Measurements from ENCODE around the gene FGD6.

FGD6 gene

DNA sequence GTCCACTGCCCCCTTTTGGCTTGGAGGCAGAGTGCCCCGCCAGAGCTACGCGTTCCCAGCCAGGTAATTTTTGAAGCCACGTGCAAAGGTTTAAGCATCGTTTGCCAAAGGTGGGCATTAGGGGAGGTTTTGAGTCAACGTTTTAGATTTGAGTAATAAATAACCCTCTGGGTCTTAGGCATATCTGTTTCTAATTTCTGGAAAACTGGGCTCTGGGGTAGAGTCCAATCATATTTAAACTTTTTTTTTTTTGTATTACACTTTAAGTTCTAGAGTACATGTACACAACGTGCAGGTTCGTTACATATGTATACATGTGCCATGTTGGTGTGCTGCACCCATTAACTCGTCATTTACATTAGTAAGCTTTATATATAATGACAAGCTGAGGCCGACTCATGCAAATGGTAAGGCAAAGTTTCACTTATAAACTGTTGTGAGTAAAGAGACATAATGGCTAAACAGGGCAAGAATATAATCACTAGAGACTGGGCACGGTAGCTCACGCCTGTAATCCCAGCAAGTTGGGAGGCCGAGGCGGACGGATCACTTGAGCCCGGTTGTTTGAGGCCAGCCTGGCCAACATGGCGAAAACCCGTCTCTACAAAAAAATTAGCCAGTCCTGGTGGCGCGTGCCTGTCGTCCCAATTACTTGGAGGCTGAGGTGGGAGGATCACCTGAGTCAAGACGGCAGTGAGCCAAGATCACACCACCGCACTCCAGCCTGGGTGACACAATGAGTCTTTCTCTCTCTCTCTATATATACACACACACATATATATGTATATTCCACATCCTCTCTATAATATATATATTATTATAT is 143.4 kb downstream of the FGD6 start:
- H3K27me3 ChIP-seq = no peaks in the 10 kb centered on the region
- peak overlapping the region in 7 of 11 experiments; percentile 88 to 94 (median 90); a peak in 7 of 22 replicates for H3K27ac ChIP-seq
- H3K36me3 ChIP-seq = peaks cover 0 to 28% (median 10%) of the 10 kb centered on the region in 11 experiments; a peak in 12 of 22 replicates
- no peak for TF ChIP-seq Cebpa-rat (IDR thresholded peaks at IDR 0.05)
- peaks cover 5 to 33% (median 18%) of the 10 kb centered on the region in 11 experiments; a peak in 16 of 22 replicates for H4K20me1 ChIP-seq
- no peaks in the 10 kb centered on the region for H3K9me3 ChIP-seq (replicated peaks in 1 of 11)
- peaks cover 7 to 18% (median 9%) of the 10 kb centered on the region in 10 experiments; a peak in 17 of 20 replicates for H3K4me1 ChIP-seq
- peak overlapping the region in 6 of 11 experiments; percentile 9 to 85 (median 77); a peak in 9 of 22 replicates for H3K4me2 ChIP-seq
- H3K9ac ChIP-seq = peak overlapping the region; percentile 83 to 93 (median 90); a peak in 18 of 22 replicates
- peak overlapping the region; percentile 86 to 97 (median 91); a peak in 19 of 20 replicates for H3K4me3 ChIP-seq

DNA sequence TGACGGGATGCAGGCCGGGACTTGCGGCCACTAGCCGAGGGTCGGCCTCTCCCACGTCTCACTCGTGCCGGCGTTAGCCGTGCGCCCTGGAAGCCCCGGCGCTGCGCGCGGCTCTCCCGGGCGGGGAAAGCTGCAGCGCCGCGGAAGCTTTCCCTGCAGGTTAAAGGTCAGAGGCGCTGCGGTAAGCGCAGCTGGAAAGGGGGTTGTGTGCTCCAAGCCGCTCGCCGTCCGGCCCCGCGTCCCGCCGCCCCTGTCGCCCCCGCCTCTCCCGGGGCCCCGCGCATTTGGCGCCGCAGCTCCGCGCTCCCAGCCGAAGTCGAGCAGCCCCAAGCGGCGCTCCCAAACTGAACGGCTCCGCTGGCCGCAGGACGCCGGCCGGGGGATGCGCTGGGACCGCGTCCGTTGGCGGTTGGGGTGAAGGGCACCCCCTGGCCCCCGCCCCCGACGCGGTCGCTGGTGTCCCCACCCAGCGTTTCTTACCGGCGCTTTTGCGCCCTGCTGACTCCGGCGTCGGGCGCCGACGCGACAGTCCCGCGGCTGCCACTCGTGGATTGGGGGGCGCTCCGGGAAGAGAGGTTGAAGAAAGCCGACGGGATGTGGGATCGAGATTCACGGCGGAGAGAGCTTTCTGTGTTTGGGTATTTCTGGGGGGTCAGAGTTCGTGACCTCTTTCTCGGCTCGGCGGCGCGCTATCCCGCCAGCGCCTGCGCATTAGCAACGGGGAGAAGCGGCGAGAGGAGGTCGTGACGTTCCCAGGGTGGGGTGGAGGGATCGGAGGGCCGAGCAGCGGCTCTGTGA is 144.2 kb downstream of the FGD6 start, which contains the start of gene NR2C1:
TSS of gene NR2C1 (minus strand) at position 719 of the 798 bp plus-strand sequence. CDS start 6,234 bp downstream, outside the sequence.
- peak within 1 kb of the TSS; percentile 64 to 93 (median 86) for H3K4me2 ChIP-seq
- peak within 1 kb of the TSS; percentile 86 to 97 (median 91) for H3K4me3 ChIP-seq
- H3K27me3 ChIP-seq = no peaks in the 10 kb centered on the region
- H4K20me1 ChIP-seq = peaks cover 5 to 41% (median 20%) of the 10 kb centered on the region in 11 experiments; a peak in 17 of 22 replicates
- H3K4me1 ChIP-seq = peaks cover 7 to 18% (median 9%) of the 10 kb centered on the region in 10 experiments; a peak in 17 of 20 replicates
- H3K9me3 ChIP-seq (replicated peaks in 1 of 11) = no peaks in the 10 kb centered on the region
- H3K9ac ChIP-seq = peak within 1 kb of the TSS; percentile 83 to 93 (median 90)
- H3K36me3 ChIP-seq = peaks cover 6 to 36% (median 16%) of the 10 kb centered on the region in 11 experiments; a peak in 20 of 22 replicates
- TF ChIP-seq Cebpa-rat (IDR thresholded peaks at IDR 0.05) = no peak
- H3K27ac ChIP-seq = peak within 1 kb of the TSS; percentile 78 to 94 (median 88)

DNA sequence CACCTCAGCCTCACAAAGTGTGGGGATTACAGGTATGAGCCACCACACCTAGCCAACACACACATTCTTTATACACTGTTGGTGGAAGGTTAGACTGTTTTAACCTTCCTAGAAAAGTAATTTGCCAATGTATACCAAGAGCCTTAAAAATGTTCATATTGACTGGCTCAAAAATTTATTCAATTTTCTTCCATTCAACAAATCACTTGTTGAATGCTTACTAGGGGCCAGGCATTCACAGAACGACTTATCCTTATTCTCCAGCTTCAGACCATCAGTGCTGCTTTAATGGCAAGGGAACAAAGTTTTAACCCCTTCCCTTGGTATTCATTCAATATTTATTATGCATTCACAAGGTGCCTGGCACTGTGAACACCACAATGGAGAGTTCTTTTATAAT is 146.9 kb downstream of the FGD6 start:
- no peak for TF ChIP-seq Cebpa-rat (IDR thresholded peaks at IDR 0.05)
- H3K4me3 ChIP-seq = no peak overlapping the region
- H3K27ac ChIP-seq = no peak overlapping the region
- H3K9ac ChIP-seq = no peak overlapping the region
- H3K9me3 ChIP-seq (replicated peaks in 1 of 11) = no peaks in the 10 kb centered on the region
- no peaks in the 10 kb centered on the region for H3K27me3 ChIP-seq
- peaks cover 5 to 63% (median 20%) of the 10 kb centered on the region in 11 experiments; a peak in 19 of 22 replicates for H4K20me1 ChIP-seq
- peaks cover 7 to 18% (median 9%) of the 10 kb centered on the region in 10 experiments; a peak in 17 of 20 replicates for H3K4me1 ChIP-seq
- no peak overlapping the region for H3K4me2 ChIP-seq
- H3K36me3 ChIP-seq = peaks cover 33 to 63% (median 42%) of the 10 kb centered on the region in 11 experiments

DNA sequence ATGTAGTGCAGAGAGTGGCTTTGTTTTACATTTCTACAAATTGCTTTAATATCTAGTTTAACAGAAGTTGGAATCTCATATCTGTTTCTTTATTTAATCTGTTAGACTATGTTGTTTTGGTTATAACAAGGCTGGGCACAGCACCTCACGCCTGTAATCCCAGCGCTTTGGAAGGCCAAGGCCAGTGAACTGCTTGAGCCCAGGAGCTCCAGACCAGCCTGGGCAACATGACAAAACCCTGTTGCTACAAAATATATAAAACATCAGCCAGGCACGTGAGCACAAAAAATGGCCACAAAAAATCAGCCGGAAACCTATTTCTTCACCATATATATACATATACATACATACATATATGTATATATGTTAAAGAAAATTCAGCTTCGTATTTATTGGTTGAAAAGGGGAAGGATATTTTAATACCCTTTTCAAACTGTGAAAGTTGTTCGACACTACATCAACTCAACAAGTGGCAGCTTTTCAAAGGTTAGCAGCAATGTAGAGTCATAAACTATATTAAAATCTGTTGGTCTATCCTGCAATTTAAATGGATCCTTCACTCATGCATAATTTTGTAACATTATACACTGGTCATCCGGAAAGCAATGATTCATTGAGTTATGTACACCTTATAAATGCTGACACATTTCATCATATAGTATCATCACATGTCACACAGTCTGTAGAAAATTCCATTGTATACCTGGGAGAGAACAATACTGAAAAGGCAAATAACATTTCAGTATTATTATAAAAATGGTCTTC is 151.0 kb downstream of the FGD6 start:
- H4K20me1 ChIP-seq = peaks cover 6 to 77% (median 24%) of the 10 kb centered on the region in 11 experiments; a peak in 20 of 22 replicates
- no peaks in the 10 kb centered on the region for H3K9me3 ChIP-seq (replicated peaks in 1 of 11)
- no peak overlapping the region for H3K4me3 ChIP-seq
- H3K27ac ChIP-seq = no peak overlapping the region
- H3K4me2 ChIP-seq = no peak overlapping the region
- no peaks in the 10 kb centered on the region for H3K27me3 ChIP-seq
- no peak overlapping the region for H3K9ac ChIP-seq
- peaks cover 72 to 100% (median 83%) of the 10 kb centered on the region in 11 experiments for H3K36me3 ChIP-seq
- H3K4me1 ChIP-seq = peaks cover 0 to 2% (median 0%) of the 10 kb centered on the region in 10 experiments; a peak in 4 of 20 replicates
- no peak for TF ChIP-seq Cebpa-rat (IDR thresholded peaks at IDR 0.05)

DNA sequence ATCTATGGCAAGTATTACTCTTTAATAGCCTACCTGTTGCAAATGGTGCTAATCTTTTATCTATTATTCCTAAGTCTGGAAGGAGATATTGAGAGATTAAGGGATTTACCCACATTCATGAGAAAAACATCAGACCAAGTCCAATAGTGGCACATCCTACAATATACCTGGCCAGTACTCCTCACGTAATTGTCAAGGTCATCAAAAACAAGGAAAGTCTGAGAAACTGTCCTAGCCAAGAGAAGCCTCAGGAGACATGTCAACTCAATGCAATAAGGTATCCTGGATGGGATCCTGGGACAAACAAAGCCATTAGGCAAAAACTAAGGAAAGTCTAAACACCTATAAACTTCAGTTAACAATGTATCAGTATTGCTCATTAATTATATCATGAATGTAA is 156.3 kb downstream of the FGD6 start:
- H3K27ac ChIP-seq = no peak overlapping the region
- H3K9me3 ChIP-seq (replicated peaks in 1 of 11) = no peaks in the 10 kb centered on the region
- no peak overlapping the region for H3K4me2 ChIP-seq
- peaks cover 0 to 28% (median 9%) of the 10 kb centered on the region in 11 experiments; a peak in 10 of 22 replicates for H4K20me1 ChIP-seq
- no peaks in the 10 kb centered on the region for H3K4me1 ChIP-seq
- H3K36me3 ChIP-seq = peaks cover 96 to 100% (median 100%) of the 10 kb centered on the region in 11 experiments
- no peak for TF ChIP-seq Cebpa-rat (IDR thresholded peaks at IDR 0.05)
- H3K9ac ChIP-seq = no peak overlapping the region
- H3K4me3 ChIP-seq = no peak overlapping the region
- no peaks in the 10 kb centered on the region for H3K27me3 ChIP-seq

DNA sequence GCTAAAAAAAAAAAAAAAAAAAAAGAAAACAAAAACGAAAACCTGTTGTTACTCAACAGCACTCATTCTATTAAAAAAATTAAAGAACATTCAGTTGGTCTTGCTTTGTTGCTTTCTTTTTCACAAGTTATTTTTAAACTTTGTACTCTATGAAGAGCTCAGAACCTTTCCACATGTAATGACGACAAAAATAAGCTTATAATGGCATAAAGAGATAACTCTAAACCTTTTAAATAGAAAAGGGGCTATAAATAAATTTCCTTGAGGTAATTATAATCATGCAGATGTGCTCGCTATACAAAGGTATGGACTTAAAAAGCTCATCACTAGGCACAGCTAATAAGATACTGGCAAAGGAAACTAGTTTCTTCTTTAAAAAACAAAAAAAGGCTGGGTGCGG is 157.3 kb downstream of the FGD6 start:
- Histone ChIP-seq H3K36me3 (peaks cover 95 to 100% (median 100%) of the 10 kb centered on the region in 11 experiments), H3K4me2 (no peak overlapping the region), H3K27ac (no peak overlapping the region)

DNA sequence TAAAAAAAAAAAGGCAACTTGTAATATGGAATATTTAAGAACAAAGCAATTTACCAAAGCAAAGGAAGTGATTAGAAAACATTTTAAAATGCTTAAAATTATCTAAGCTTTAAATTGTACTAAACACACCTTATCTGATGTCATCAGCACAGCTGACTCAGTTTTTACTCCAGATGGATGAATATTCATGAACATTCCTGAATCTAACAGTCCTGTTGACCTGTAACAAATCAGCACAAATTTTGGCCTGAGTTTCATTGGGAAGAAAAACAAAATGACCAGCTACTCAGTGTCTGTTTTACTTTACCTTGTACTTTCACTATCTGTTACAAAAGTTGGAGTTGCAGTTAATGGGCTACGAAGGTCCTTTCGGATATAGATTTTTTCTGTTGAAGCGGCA is 159.8 kb downstream of the FGD6 start:
- Histone ChIP-seq H3K4me3 (no peak overlapping the region), H3K9me3 (replicated peaks in 1 of 11) (no peaks in the 10 kb centered on the region), H3K27me3 (no peaks in the 10 kb centered on the region), H3K4me2 (no peak overlapping the region), H3K4me1 (no peaks in the 10 kb centered on the region), H4K20me1 (peaks cover 0 to 7% (median 0%) of the 10 kb centered on the region in 11 experiments; a peak in 1 of 22 replicates), H3K27ac (no peak overlapping the region), H3K36me3 (peaks cover 86 to 100% (median 99%) of the 10 kb centered on the region in 11 experiments), H3K9ac (no peak overlapping the region)
- TF ChIP-seq Cebpa-rat (IDR thresholded peaks at IDR 0.05) = no peak

More for the DNA sequence above, 157.3 kb downstream of the FGD6 start:
- no peaks in the 10 kb centered on the region for H3K27me3 ChIP-seq
- H3K9ac ChIP-seq = no peak overlapping the region
- no peaks in the 10 kb centered on the region for H3K9me3 ChIP-seq (replicated peaks in 1 of 11)
- no peaks in the 10 kb centered on the region for H3K4me1 ChIP-seq
- H4K20me1 ChIP-seq = peaks cover 0 to 20% (median 7%) of the 10 kb centered on the region in 11 experiments; a peak in 7 of 22 replicates
- H3K4me3 ChIP-seq = no peak overlapping the region
- no peak for TF ChIP-seq Cebpa-rat (IDR thresholded peaks at IDR 0.05)

DNA sequence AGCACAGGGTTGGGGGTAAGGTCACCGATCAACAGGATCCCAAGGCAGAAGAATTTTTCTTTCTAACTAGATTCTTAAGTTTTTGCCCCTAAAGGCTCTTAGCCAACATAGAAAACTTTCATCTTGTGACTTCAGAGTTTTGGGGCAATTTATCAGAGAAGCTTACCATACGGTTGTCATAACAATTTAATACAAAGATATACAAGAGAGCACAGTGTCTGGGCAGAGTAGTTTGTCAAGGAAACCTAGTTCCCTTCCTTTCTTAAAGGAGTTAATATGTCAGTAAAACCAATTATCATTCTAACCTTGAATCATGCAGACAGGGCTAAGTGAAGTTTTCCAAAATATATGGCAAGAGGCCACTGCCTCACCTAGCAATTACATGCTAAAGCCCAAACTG is 162.2 kb downstream of the FGD6 start:
- no peak for TF ChIP-seq Cebpa-rat (IDR thresholded peaks at IDR 0.05)
- H3K9me3 ChIP-seq (replicated peaks in 1 of 11) = no peaks in the 10 kb centered on the region
- no peak overlapping the region for H3K27ac ChIP-seq
- H3K9ac ChIP-seq = no peak overlapping the region
- peaks cover 87 to 100% (median 99%) of the 10 kb centered on the region in 11 experiments for H3K36me3 ChIP-seq
- no peak overlapping the region for H3K4me2 ChIP-seq
- no peaks in the 10 kb centered on the region for H3K4me1 ChIP-seq
- no peak overlapping the region for H3K4me3 ChIP-seq
- no peaks in the 10 kb centered on the region for H3K27me3 ChIP-seq
- H4K20me1 ChIP-seq = no peaks in the 10 kb centered on the region; a peak in 1 of 22 replicates

All from BLaER1 treated with 17β-estradiol and CSF1 and Interleukin-3, amounts not matched to agents 10 nM and 100 nM (cell line).